RWPE2 (cell line): ENCODE data around the gene TCF7.

Experiments used
- ATAC-seq: fragments of 200-7000 bp; cut with Tn5 transposase; 3 replicates; pipeline ENCODE4 v1.9.1; 2021; ENCODE audit warnings: low read depth
- DNase-seq: peaks from one replicate; pipeline ENCODE4 v3.0.0-alpha.2; 2020; ENCODE audit warnings: low spot score
- H3K27ac ChIP-seq: fragments of 450-650 bp; 2 replicates; pipeline ENCODE4 v1.5.1; 2017; ENCODE audit warnings: mild to moderate bottlenecking; ENCODE audit not compliant: poor library complexity, severe bottlenecking
- H3K27me3 ChIP-seq: fragments of 250-450 bp; sonication (Bioruptor Pico); 2 replicates; pipeline ENCODE4 v1.5.1; 2021; ENCODE audit warnings: mild to moderate bottlenecking, moderate library complexity; ENCODE audit not compliant: insufficient read depth, poor library complexity, severe bottlenecking
- H3K36me3 ChIP-seq: fragments of 250-450 bp; sonication (Bioruptor Pico); 2 replicates; pipeline ENCODE4 v1.5.1; 2020; ENCODE audit warnings: low read depth, mild to moderate bottlenecking, moderate library complexity
- H3K4me1 ChIP-seq: fragments of 250-450 bp; sonication (Bioruptor Pico); 2 replicates; pipeline ENCODE4 v1.5.1; 2021; ENCODE audit warnings: mild to moderate bottlenecking, moderate library complexity; ENCODE audit not compliant: insufficient read depth, poor library complexity, severe bottlenecking
- H3K4me3 ChIP-seq: fragments of 250-450 bp; sonication (Bioruptor Pico); 2 replicates; pipeline ENCODE4 v1.5.1; 2021; ENCODE audit warnings: mild to moderate bottlenecking, moderate library complexity; ENCODE audit not compliant: severe bottlenecking
- H3K9me3 ChIP-seq: fragments of 250-450 bp; sonication (Bioruptor Pico); 2 replicates; pipeline ENCODE4 v1.5.1; 2021; ENCODE audit warnings: mild to moderate bottlenecking, moderate library complexity; ENCODE audit not compliant: severe bottlenecking
- CTCF ChIP-seq: fragments of 450-650 bp; IDR thresholded peaks from one replicate; pipeline ENCODE4 v1.5.1; 2017; ENCODE audit warnings: mild to moderate bottlenecking, moderate library complexity; ENCODE audit not compliant: poor library complexity, severe bottlenecking

Gene TCF7

GRCh38 chr5:134084570-134084969 is 29.9 kb upstream of the TCF7 start:
- no peak for ATAC-seq
- Histone ChIP-seq H3K27ac (no peak overlapping the region), H3K4me1 (no peaks in the 10 kb centered on the region), H3K9me3 (no peaks in the 10 kb centered on the region), H3K36me3 (no peaks in the 10 kb centered on the region), H3K27me3 (no peaks in the 10 kb centered on the region), H3K4me3 (no peak overlapping the region)
- no peak for DNase-seq
- TF ChIP-seq CTCF: no peak

- H3K27ac ChIP-seq: no peak overlapping the region
- H3K4me3 ChIP-seq: no peak overlapping the region
- TF ChIP-seq CTCF: no peak
- ATAC-seq (no peak), DNase-seq (no peak)
- no peaks in the 10 kb centered on the region for H3K36me3 ChIP-seq
- no peaks in the 10 kb centered on the region for H3K9me3 ChIP-seq
- H3K4me1 ChIP-seq: no peaks in the 10 kb centered on the region
- H3K27me3 ChIP-seq: no peaks in the 10 kb centered on the region
These were observed 29.1 kb upstream of the TCF7 start for GRCh38 chr5:134085411-134085810.

- no peak overlapping the region for H3K27ac ChIP-seq
- TF ChIP-seq CTCF: no peak
- no peak for ATAC-seq
- no peak overlapping the region for H3K4me3 ChIP-seq
- H3K36me3 ChIP-seq: no peaks in the 10 kb centered on the region
- DNase-seq: no peak
- H3K4me1 ChIP-seq: no peaks in the 10 kb centered on the region
- no peaks in the 10 kb centered on the region for H3K27me3 ChIP-seq
- H3K9me3 ChIP-seq: no peaks in the 10 kb centered on the region
These were observed 28.1 kb upstream of the TCF7 start for GRCh38 chr5:134086225-134086942.

GRCh38 chr5:134086943-134087305 is 27.6 kb upstream of the TCF7 start:
- Histone ChIP-seq H3K27me3 (no peaks in the 10 kb centered on the region), H3K9me3 (no peaks in the 10 kb centered on the region), H3K36me3 (no peaks in the 10 kb centered on the region), H3K27ac (no peak overlapping the region), H3K4me1 (no peaks in the 10 kb centered on the region), H3K4me3 (no peak overlapping the region)
- TF ChIP-seq CTCF: no peak
- DNase-seq (no peak), ATAC-seq (no peak)

- ATAC-seq (no peak), DNase-seq (no peak)
- H3K4me1 ChIP-seq: no peaks in the 10 kb centered on the region
- H3K27ac ChIP-seq: no peak overlapping the region
- H3K4me3 ChIP-seq: no peak overlapping the region
- no peak for TF ChIP-seq CTCF
- H3K36me3 ChIP-seq: no peaks in the 10 kb centered on the region
- H3K9me3 ChIP-seq: no peaks in the 10 kb centered on the region
- H3K27me3 ChIP-seq: no peaks in the 10 kb centered on the region
These were observed 26.2 kb upstream of the TCF7 start for GRCh38 chr5:134088291-134088690.
